SK-N-SH (cell line): Measurements from ENCODE around the gene SH3D19. TPM values are rescaled to one million over a fixed set of nuclear protein-coding genes. Genes with fewer than 3 reads are reported as not detected.

Experiments used
- CTCF ChIA-PET: fragments of 300-600, 350-600 bp; formaldehyde crosslinking; extraction: SDS; loops from one replicate; lab custom pipeline; 2021; lab: Yijun Ruan, JAX
- POLR2A ChIA-PET: fragments of 350-600 bp; sonication (Branson Sonifier 250); formaldehyde crosslinking; extraction: SDS; loops from one replicate; lab custom pipeline; 2020; ENCODE audit warnings: antibody characterized with exemption, inconsistent platforms; lab: Yijun Ruan, JAX
- DNase-seq: peaks from one replicate; pipeline ENCODE4 v3.0.0; 2012
- H2AFZ ChIP-seq: fragments of 200-600 bp; sonication (generic); 2 replicates; pipeline ENCODE4 v1.8.1; 2016; ENCODE audit warnings: antibody characterized with exemption, mild to moderate bottlenecking, low read depth
- H3F3A ChIP-seq: fragments of 200-600 bp; sonication (generic); replicated peaks from 2 replicates; pipeline ENCODE3; 2016; ENCODE audit warnings: antibody characterized with exemption, mild to moderate bottlenecking; ENCODE audit not compliant: insufficient read depth
- H3K27ac ChIP-seq, 2 experiments: fragments of 200-500 bp in 1 of 2; fragments of 200-600 bp in 1 of 2; sonication (Bioruptor generic) in 1 of 2; sonication (generic), shearing (Covaris generic) in 1 of 2; 2 replicates each; pipeline versions ENCODE4 v1.5.1 to v1.6.1; 2014 to 2016; ENCODE audit warnings: low read depth in 2 of 2, inconsistent platforms in 1 of 2, low read length in 1 of 2, mild to moderate bottlenecking in 1 of 2, mixed read lengths in 1 of 2
- H3K27me3 ChIP-seq: fragments of 200-600 bp; sonication (generic), shearing (Covaris generic); 2 replicates; pipeline ENCODE4 v1.6.1; 2016; ENCODE audit warnings: mixed run types; ENCODE audit not compliant: insufficient read depth
- H3K36me3 ChIP-seq, 2 experiments: fragments of 200-500 bp in 1 of 2; fragments of 200-600 bp in 1 of 2; sonication (Bioruptor generic) in 1 of 2; sonication (generic) in 1 of 2; replicated peaks in 1 of 2; 2 replicates each; pipeline versions ENCODE3 to v1.5.1; 2014 to 2016; ENCODE audit warnings: low read length in 1 of 2, mild to moderate bottlenecking in 1 of 2; ENCODE audit not compliant: insufficient read depth in 2 of 2, control insufficient read depth in 1 of 2
- H3K4me1 ChIP-seq, 2 experiments: fragments of 200-500 bp in 1 of 2; fragments of 200-600 bp in 1 of 2; sonication (Bioruptor generic) in 1 of 2; sonication (generic), shearing (Covaris generic) in 1 of 2; 2 replicates each; pipeline versions ENCODE4 v1.5.1 to v1.6.1; 2014 to 2016; ENCODE audit warnings: low read depth in 1 of 2, low read length in 1 of 2, mixed run types in 1 of 2; ENCODE audit not compliant: insufficient read depth in 2 of 2, control insufficient read depth in 1 of 2
- H3K4me2 ChIP-seq: fragments of 200-600 bp; sonication (generic), shearing (Covaris generic); 2 replicates; pipeline ENCODE4 v1.6.1; 2017; ENCODE audit warnings: mixed run types
- H3K4me3 ChIP-seq, 2 experiments: fragments of 200-500 bp in 1 of 2; fragments of 200-600 bp in 1 of 2; sonication (Bioruptor generic) in 1 of 2; sonication (generic), shearing (Covaris generic) in 1 of 2; 2 replicates each; pipeline versions ENCODE4 v1.5.1 to v1.8.1; 2014 to 2016; ENCODE audit warnings: low read depth in 2 of 2, inconsistent platforms in 1 of 2, low read length in 1 of 2, mild to moderate bottlenecking in 1 of 2, mixed read lengths in 1 of 2, moderate library complexity in 1 of 2
- H3K79me2 ChIP-seq: fragments of 200-600 bp; sonication (generic); 2 replicates; pipeline ENCODE4 v1.8.1; 2017; ENCODE audit warnings: mild to moderate bottlenecking; ENCODE audit not compliant: insufficient read depth
- H3K9ac ChIP-seq: fragments of 200-600 bp; sonication (generic); 2 replicates; pipeline ENCODE4 v1.6.1; 2017; ENCODE audit warnings: mixed run types
- H3K9me2 ChIP-seq: fragments of 200-600 bp; sonication (generic); 2 replicates; pipeline ENCODE4 v1.6.1; 2017; ENCODE audit warnings: mixed run types
- H3K9me3 ChIP-seq: fragments of 200-600 bp; sonication (generic); 2 replicates; pipeline ENCODE4 v1.6.1; 2017; ENCODE audit warnings: mixed run types, mild to moderate bottlenecking, moderate library complexity
- H4K20me1 ChIP-seq: fragments of 200-600 bp; sonication (generic); 2 replicates; pipeline ENCODE4 v1.6.1; 2017; ENCODE audit warnings: mild to moderate bottlenecking, mixed run types; ENCODE audit not compliant: insufficient read depth
- EP300 ChIP-seq, 2 experiments: IDR thresholded peaks; 2 replicates each; pipeline versions ENCODE4 v1.4.0 to v1.6.1; 2012; ENCODE audit warnings: borderline replicate concordance in 1 of 2, low read depth in 1 of 2, low read length in 1 of 2
- FOXJ3 ChIP-seq: sonication (generic); formaldehyde crosslinking; IDR thresholded peaks from 2 replicates; pipeline ENCODE4 v1.5.1; 2020; ENCODE audit warnings: mild to moderate bottlenecking, missing genetic modification reagents
- MEF2A ChIP-seq: IDR thresholded peaks from 2 replicates; pipeline ENCODE4 v1.4.0; 2012; ENCODE audit warnings: low read depth, borderline replicate concordance
- MXI1 ChIP-seq: IDR thresholded peaks from 2 replicates; pipeline ENCODE4 v1.6.1; 2012; ENCODE audit warnings: mild to moderate bottlenecking, low read depth, low read length, improper control_type of control experiment
- NFIC ChIP-seq: IDR thresholded peaks from 2 replicates; pipeline ENCODE4 v1.4.0; 2012; ENCODE audit warnings: borderline replicate concordance
- POLR2AphosphoS5 ChIP-seq: IDR thresholded peaks from 2 replicates; pipeline ENCODE4 v1.6.1; 2012; ENCODE audit warnings: low read depth, low read length
- RFX5 ChIP-seq: IDR thresholded peaks from 2 replicates; pipeline ENCODE4 v1.6.1; 2012; ENCODE audit warnings: mild to moderate bottlenecking, improper control_type of control experiment, low read length
- RXRA ChIP-seq: IDR thresholded peaks from 2 replicates; pipeline ENCODE4 v1.4.0; 2012; ENCODE audit warnings: low read depth, mild to moderate bottlenecking, borderline replicate concordance
- SIN3A ChIP-seq: IDR thresholded peaks from 2 replicates; pipeline ENCODE4 v1.6.1; 2012; ENCODE audit warnings: low read depth, mild to moderate bottlenecking, low read length, moderate library complexity, borderline replicate concordance
- SMC3 ChIP-seq: IDR thresholded peaks from 2 replicates; pipeline ENCODE4 v1.6.1; 2012; ENCODE audit warnings: low read depth, low read length, improper control_type of control experiment
- TEAD4 ChIP-seq: IDR thresholded peaks from 2 replicates; pipeline ENCODE4 v1.4.0; 2012; ENCODE audit warnings: mild to moderate bottlenecking, borderline replicate concordance; ENCODE audit not compliant: insufficient read depth
- YY1 ChIP-seq: IDR thresholded peaks from 2 replicates; pipeline ENCODE4 v1.4.0; 2012; ENCODE audit warnings: low read depth, mild to moderate bottlenecking
- WGBS: methylation state at CpG from one replicate; pipeline ENCODE4 v1.1.6; 2017; ENCODE audit warnings: low lambda C conversion rate; 5-methylcytosine and 5-hydroxymethylcytosine counted together
- polyA plus RNA-seq, 3 experiments: library from polyadenylated mRNA; depleted of rRNA; stranded (reverse); fragments of >200 nt; gene quantifications; 2 replicates each; pipeline ENCODE4 v1.2.3, GENCODE V29; 2012
- TF ChIP-seq, protein P1 (sequence below): IDR thresholded peaks from 2 replicates; pipeline ENCODE4; 2012
- TF ChIP-seq, protein P2 (sequence below): IDR thresholded peaks from 2 replicates; pipeline ENCODE4 v1.4.0; 2012; ENCODE audit warnings: low read depth, borderline replicate concordance
- TF ChIP-seq, protein P3 (sequence below): fragments of 150-350 bp; IDR thresholded peaks from 2 replicates; pipeline ENCODE4 v1.6.1; 2016; ENCODE audit warnings: mild to moderate bottlenecking, low read depth, low read length
- TF ChIP-seq, protein P4 (sequence below): fragments of 200-600 bp; sonication (generic); IDR thresholded peaks from 2 replicates; pipeline ENCODE4 v1.6.1; 2017; ENCODE audit warnings: antibody characterized with exemption, mild to moderate bottlenecking, moderate library complexity

SH3D19 gene
- polyA plus RNA-seq, 1 of the 3 experiments (the other 2 are of a cell fraction), result 7.1 TPM

DNA sequence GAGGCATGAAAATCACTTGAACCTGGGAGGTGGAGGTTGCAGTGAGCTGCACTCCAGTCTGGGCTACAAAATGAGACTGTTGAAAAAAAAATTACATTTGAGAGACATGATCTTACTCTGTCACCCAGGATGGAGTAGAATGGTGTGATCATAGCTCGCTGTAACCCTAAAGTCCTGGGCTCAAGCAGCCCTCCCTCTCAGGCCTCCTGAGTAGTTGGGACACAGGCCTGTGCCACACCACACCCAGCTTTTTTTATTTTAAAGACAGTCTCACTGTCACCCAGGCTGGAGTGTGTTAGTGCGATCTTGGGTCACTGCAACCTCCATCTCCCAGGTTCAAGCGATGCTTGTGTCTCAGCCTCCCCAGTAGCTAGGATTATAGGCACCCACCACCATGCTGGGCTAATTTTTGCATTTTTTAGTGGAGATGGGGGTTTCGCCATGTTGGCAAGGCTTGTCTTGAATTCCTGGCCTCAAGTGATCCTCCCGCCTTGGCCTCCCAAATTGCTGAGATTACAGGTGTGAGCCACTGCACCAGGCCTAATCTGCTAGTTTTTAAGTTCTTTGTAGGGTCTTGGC, 219.9 kb downstream of the SH3D19 start:
- H3K27me3 ChIP-seq, result no peaks in the 10 kb centered on the region
- H3K9me3 ChIP-seq, result no peaks in the 10 kb centered on the region
- 97% methylated on average over 5 of the region's 5 CpGs for WGBS
- no peak overlapping the region for H3K4me3 ChIP-seq
- peaks cover 63% of the 10 kb centered on the region for H3F3A ChIP-seq
- H3K27ac ChIP-seq, result no peak overlapping the region
- no peak overlapping the region for H3K4me2 ChIP-seq
- POLR2A ChIA-PET, result interaction anchor here (0.7 to 1.1 kb wide), 2 partner anchors 9 to 522 kb away, joined by 3 to 5 read pairs; no protein-coding TSS in a partner anchor
- H2AFZ ChIP-seq, result no peak overlapping the region
- H3K9ac ChIP-seq, result no peak overlapping the region
- peaks cover 53 to 78% of the 10 kb centered on the region in 2 experiments for H3K36me3 ChIP-seq
- H4K20me1 ChIP-seq, result peaks cover 40% of the 10 kb centered on the region
- H3K79me2 ChIP-seq, result peaks cover 38% of the 10 kb centered on the region
- H3K9me2 ChIP-seq, result no peaks in the 10 kb centered on the region
- peaks cover 6 to 7% of the 10 kb centered on the region in 2 experiments; a peak in 2 of 4 replicates for H3K4me1 ChIP-seq
- CTCF ChIA-PET, result interaction anchor here (1.2 to 4.4 kb wide), 2 partner anchors 12 to 54 kb away, joined by 3 to 22 read pairs; no protein-coding TSS in a partner anchor
- DNase-seq, result no peak
- TF ChIP-seq, protein P1, sequence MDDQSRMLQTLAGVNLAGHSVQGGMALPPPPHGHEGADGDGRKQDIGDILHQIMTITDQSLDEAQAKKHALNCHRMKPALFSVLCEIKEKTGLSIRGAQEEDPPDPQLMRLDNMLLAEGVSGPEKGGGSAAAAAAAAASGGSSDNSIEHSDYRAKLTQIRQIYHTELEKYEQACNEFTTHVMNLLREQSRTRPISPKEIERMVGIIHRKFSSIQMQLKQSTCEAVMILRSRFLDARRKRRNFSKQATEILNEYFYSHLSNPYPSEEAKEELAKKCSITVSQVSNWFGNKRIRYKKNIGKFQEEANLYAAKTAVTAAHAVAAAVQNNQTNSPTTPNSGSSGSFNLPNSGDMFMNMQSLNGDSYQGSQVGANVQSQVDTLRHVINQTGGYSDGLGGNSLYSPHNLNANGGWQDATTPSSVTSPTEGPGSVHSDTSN, result no peak
- TF ChIP-seq, protein P2, sequence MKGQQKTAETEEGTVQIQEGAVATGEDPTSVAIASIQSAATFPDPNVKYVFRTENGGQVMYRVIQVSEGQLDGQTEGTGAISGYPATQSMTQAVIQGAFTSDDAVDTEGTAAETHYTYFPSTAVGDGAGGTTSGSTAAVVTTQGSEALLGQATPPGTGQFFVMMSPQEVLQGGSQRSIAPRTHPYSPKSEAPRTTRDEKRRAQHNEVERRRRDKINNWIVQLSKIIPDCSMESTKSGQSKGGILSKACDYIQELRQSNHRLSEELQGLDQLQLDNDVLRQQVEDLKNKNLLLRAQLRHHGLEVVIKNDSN, result no peak
- TF ChIP-seq MXI1, result no peak
- TF ChIP-seq MEF2A, result no peak
- TF ChIP-seq TEAD4, result no peak
- TF ChIP-seq POLR2AphosphoS5, result peak; percentile 58; the same call in 1 of the 2 replicates
- no peak for TF ChIP-seq YY1
- TF ChIP-seq RXRA, result no peak
- TF ChIP-seq EP300 (IDR thresholded peaks at IDR 0.05; ENCODE audit: borderline replicate concordance in 1 of 2, low read depth in 1 of 2, low read length in 1 of 2), result no peak
- TF ChIP-seq, all 33 proteins: peak for 1

DNA sequence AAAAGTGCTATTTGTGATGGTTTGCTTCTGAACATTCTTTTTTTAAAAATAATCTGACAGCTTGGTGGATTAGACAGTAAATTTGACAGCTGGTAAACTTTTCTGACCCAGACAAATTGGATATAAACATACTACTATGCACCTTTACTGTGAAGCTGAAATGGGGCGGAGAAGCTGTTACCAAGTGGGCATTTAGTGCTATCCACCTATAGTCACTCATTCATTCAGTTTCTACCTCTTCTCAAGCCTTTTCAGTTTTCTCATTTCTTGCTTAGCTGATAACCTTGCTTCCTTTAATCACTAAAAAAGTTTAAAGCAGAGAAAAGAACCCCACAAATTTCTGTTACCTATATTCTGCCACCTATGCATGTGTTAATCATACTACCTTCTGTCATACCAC, 220.8 kb downstream of the SH3D19 start:
- CTCF ChIA-PET, result interaction anchor here (1.2 to 4.4 kb wide), 2 partner anchors 13 to 55 kb away, joined by 3 to 22 read pairs; no protein-coding TSS in a partner anchor
- no peak overlapping the region for H3K9ac ChIP-seq
- no peak overlapping the region for H3K4me3 ChIP-seq
- peaks cover 48% of the 10 kb centered on the region for H3K79me2 ChIP-seq
- H2AFZ ChIP-seq, result no peak overlapping the region
- H3K27ac ChIP-seq, result no peak overlapping the region
- WGBS, result 100% methylated on average over 1 of the region's 1 CpG
- no peak for DNase-seq
- H4K20me1 ChIP-seq, result peaks cover 47% of the 10 kb centered on the region
- H3K4me2 ChIP-seq, result no peak overlapping the region
- no peaks in the 10 kb centered on the region for H3K9me2 ChIP-seq
- H3K27me3 ChIP-seq, result no peaks in the 10 kb centered on the region
- peaks cover 54 to 76% of the 10 kb centered on the region in 2 experiments for H3K36me3 ChIP-seq
- H3K9me3 ChIP-seq, result no peaks in the 10 kb centered on the region
- peaks cover 6 to 7% of the 10 kb centered on the region in 2 experiments; a peak in 2 of 4 replicates for H3K4me1 ChIP-seq
- POLR2A ChIA-PET, result interaction anchor here (0.7 to 1.1 kb wide), 2 partner anchors 10 to 521 kb away, joined by 3 to 5 read pairs; no protein-coding TSS in a partner anchor
- TF ChIP-seq RFX5, result no peak
- TF ChIP-seq, protein P3, sequence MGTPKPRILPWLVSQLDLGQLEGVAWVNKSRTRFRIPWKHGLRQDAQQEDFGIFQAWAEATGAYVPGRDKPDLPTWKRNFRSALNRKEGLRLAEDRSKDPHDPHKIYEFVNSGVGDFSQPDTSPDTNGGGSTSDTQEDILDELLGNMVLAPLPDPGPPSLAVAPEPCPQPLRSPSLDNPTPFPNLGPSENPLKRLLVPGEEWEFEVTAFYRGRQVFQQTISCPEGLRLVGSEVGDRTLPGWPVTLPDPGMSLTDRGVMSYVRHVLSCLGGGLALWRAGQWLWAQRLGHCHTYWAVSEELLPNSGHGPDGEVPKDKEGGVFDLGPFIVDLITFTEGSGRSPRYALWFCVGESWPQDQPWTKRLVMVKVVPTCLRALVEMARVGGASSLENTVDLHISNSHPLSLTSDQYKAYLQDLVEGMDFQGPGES, result no peak
- TF ChIP-seq FOXJ3 (CRISPR knock-in tag), result no peak
- TF ChIP-seq, protein P1, result no peak
- no peak for TF ChIP-seq SIN3A
- no peak for TF ChIP-seq NFIC
- TF ChIP-seq, protein P4, sequence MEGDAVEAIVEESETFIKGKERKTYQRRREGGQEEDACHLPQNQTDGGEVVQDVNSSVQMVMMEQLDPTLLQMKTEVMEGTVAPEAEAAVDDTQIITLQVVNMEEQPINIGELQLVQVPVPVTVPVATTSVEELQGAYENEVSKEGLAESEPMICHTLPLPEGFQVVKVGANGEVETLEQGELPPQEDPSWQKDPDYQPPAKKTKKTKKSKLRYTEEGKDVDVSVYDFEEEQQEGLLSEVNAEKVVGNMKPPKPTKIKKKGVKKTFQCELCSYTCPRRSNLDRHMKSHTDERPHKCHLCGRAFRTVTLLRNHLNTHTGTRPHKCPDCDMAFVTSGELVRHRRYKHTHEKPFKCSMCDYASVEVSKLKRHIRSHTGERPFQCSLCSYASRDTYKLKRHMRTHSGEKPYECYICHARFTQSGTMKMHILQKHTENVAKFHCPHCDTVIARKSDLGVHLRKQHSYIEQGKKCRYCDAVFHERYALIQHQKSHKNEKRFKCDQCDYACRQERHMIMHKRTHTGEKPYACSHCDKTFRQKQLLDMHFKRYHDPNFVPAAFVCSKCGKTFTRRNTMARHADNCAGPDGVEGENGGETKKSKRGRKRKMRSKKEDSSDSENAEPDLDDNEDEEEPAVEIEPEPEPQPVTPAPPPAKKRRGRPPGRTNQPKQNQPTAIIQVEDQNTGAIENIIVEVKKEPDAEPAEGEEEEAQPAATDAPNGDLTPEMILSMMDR, result no peak
- no peak for TF ChIP-seq SMC3
- peaks cover 57% of the 10 kb centered on the region for H3F3A ChIP-seq
